Measurements from ENCODE around the gene PGLYRP2.

DNA sequence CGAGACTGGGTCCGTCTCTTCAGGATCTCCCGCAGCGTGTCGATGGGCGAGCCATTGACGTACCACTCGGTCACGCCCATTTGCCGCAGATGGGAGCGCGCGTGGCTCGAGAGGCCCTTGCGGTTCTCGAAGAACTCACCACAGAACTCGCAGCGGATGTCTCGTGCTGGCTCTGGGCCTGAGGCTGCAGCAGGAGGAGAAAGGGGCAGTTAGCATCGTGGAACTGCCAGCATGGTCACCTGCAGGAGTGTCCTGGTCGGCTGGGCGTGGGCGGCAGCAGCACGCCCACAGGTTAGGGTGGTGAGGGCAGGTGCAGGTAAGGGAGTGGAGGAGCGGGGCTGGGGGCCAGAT, 52.0 kb downstream of the PGLYRP2 start:
- TF ChIP-seq ZZZ3 (IDR thresholded peaks at IDR 0.05) (no peak), ZNF384 (IDR thresholded peaks at IDR 0.05; ENCODE audit: low read depth, low read length) (no peak), PHF8 (IDR thresholded peaks at IDR 0.05; ENCODE audit: borderline replicate concordance, low read length) (no peak), MXI1 (IDR thresholded peaks at IDR 0.05; ENCODE audit: low read depth, low read length) (no peak), HCFC1 (IDR thresholded peaks at IDR 0.05; ENCODE audit: low read depth, low read length) (no peak), JUNB (CRISPR knock-in tag; conservative IDR thresholded peaks at IDR 0.05) (no peak), TCF7L2 (IDR thresholded peaks at IDR 0.05; ENCODE audit: low read depth, low read length) (no peak), SETDB1 (IDR thresholded peaks at IDR 0.05; ENCODE audit: low read length) (no peak), RCOR1 (IDR thresholded peaks at IDR 0.05; ENCODE audit: borderline replicate concordance in 1 of 2, low read depth in 2 of 2, low read length in 2 of 2) (no peak), EZH2 (IDR thresholded peaks at IDR 0.05; ENCODE audit: borderline replicate concordance, low read depth, low read length) (no peak), LARP7 (IDR thresholded peaks at IDR 0.05) (no peak), TEAD1 (CRISPR knock-in tag; IDR thresholded peaks at IDR 0.05) (no peak)
- TF ChIP-seq, protein P1, sequence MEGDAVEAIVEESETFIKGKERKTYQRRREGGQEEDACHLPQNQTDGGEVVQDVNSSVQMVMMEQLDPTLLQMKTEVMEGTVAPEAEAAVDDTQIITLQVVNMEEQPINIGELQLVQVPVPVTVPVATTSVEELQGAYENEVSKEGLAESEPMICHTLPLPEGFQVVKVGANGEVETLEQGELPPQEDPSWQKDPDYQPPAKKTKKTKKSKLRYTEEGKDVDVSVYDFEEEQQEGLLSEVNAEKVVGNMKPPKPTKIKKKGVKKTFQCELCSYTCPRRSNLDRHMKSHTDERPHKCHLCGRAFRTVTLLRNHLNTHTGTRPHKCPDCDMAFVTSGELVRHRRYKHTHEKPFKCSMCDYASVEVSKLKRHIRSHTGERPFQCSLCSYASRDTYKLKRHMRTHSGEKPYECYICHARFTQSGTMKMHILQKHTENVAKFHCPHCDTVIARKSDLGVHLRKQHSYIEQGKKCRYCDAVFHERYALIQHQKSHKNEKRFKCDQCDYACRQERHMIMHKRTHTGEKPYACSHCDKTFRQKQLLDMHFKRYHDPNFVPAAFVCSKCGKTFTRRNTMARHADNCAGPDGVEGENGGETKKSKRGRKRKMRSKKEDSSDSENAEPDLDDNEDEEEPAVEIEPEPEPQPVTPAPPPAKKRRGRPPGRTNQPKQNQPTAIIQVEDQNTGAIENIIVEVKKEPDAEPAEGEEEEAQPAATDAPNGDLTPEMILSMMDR (IDR thresholded peaks at IDR 0.05 in 2 of 3, conservative IDR thresholded peaks at IDR 0.05 in 1 of 3; ENCODE audit: insufficient read depth in 2 of 3, low read depth in 1 of 3, low read length in 3 of 3), result no peak
- TF ChIP-seq, protein P2, sequence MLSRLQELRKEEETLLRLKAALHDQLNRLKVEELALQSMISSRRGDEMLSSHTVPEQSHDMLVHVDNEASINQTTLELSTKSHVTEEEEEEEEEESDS (CRISPR knock-in tag; IDR thresholded peaks at IDR 0.05), result no peak
